GM23338 (cell line): Measurements from ENCODE around the gene THSD4. TPM values are rescaled to one million over a fixed set of nuclear protein-coding genes. Genes with fewer than 3 reads are reported as not detected.

Experiments used
- ATAC-seq: fragments of 200-7000 bp; cut with Tn5 transposase; 3 replicates; pipeline ENCODE4 v1.9.1; 2020
- DNase-seq: peaks from one replicate; pipeline ENCODE4 v3.0.0-alpha.2; 2015; ENCODE audit warnings: low spot score
- H2AFZ ChIP-seq: fragments of 200-600 bp; sonication (generic); 2 replicates; pipeline ENCODE4 v1.8.0; 2016; ENCODE audit warnings: antibody characterized with exemption, mild to moderate bottlenecking, moderate library complexity
- H3F3A ChIP-seq: fragments of 200-600 bp; sonication (generic); replicated peaks from 2 replicates; pipeline ENCODE4 v1.8.0; 2017; ENCODE audit warnings: antibody characterized with exemption, mixed run types, low read depth
- H3K27ac ChIP-seq: fragments of 200-600 bp; sonication (generic); 2 replicates; pipeline ENCODE4 v1.6.1; 2016; ENCODE audit warnings: low read depth
- H3K27me3 ChIP-seq: fragments of 200-600 bp; sonication (generic); 2 replicates; pipeline ENCODE4 v1.8.0; 2016; ENCODE audit warnings: mild to moderate bottlenecking, mixed run types, moderate library complexity; ENCODE audit not compliant: insufficient read depth
- H3K36me3 ChIP-seq: fragments of 200-600 bp; sonication (generic); 2 replicates; pipeline ENCODE4 v1.8.0; 2016; ENCODE audit warnings: mild to moderate bottlenecking; ENCODE audit not compliant: insufficient read depth
- H3K4me1 ChIP-seq: fragments of 200-600 bp; sonication (generic); 2 replicates; pipeline ENCODE4 v1.8.0; 2016; ENCODE audit warnings: mild to moderate bottlenecking, moderate library complexity; ENCODE audit not compliant: insufficient read depth
- H3K4me2 ChIP-seq: fragments of 200-600 bp; sonication (generic); 2 replicates; pipeline ENCODE4 v1.7.1; 2017; ENCODE audit warnings: mixed run types
- H3K4me3 ChIP-seq: fragments of 200-600 bp; sonication (generic); 2 replicates; pipeline ENCODE4 v1.6.1; 2016; ENCODE audit warnings: mixed run types
- H3K79me2 ChIP-seq: fragments of 200-600 bp; sonication (generic); replicated peaks from 2 replicates; pipeline ENCODE4 v1.8.0; 2017; ENCODE audit warnings: mild to moderate bottlenecking; ENCODE audit not compliant: insufficient read depth
- H3K9me2 ChIP-seq: fragments of 200-600 bp; sonication (generic); 2 replicates; pipeline ENCODE4 v1.8.0; 2017; ENCODE audit not compliant: insufficient read depth
- H4K20me1 ChIP-seq: fragments of 200-600 bp; sonication (generic); replicated peaks from 2 replicates; pipeline ENCODE4 v1.8.0; 2017; ENCODE audit warnings: mild to moderate bottlenecking; ENCODE audit not compliant: insufficient read depth
- H3K27ac Mint-ChIP-seq: 2 replicates; pipeline ENCODE4 v1.8.0; 2020; ENCODE audit warnings: inconsistent platforms, mild to moderate bottlenecking, moderate library complexity, mixed read lengths
- H3K27me3 Mint-ChIP-seq: 3 replicates; pipeline ENCODE4 v1.8.0; 2022; ENCODE audit warnings: low read depth, mild to moderate bottlenecking, moderate library complexity, mixed read lengths, inconsistent platforms; ENCODE audit not compliant: insufficient read depth, poor library complexity
- H3K36me3 Mint-ChIP-seq: 3 replicates; pipeline ENCODE4 v1.8.0; 2021; ENCODE audit warnings: low read depth, mild to moderate bottlenecking, inconsistent platforms, moderate library complexity, mixed read lengths
- H3K4me1 Mint-ChIP-seq: 3 replicates; pipeline ENCODE4 v1.8.0; 2020; ENCODE audit warnings: mild to moderate bottlenecking, inconsistent platforms, mixed read lengths
- H3K4me3 Mint-ChIP-seq: 3 replicates; pipeline ENCODE4 v1.8.0; 2021; ENCODE audit warnings: moderate library complexity, mild to moderate bottlenecking, inconsistent platforms, mixed read lengths
- H3K9me3 Mint-ChIP-seq: 3 replicates; pipeline ENCODE4 v1.8.0; 2020; ENCODE audit warnings: moderate library complexity, mild to moderate bottlenecking, inconsistent platforms, mixed read lengths
- CREB1 ChIP-seq: fragments of 250-450 bp; sonication (Bioruptor Pico); IDR thresholded peaks from 2 replicates; pipeline ENCODE4 v1.5.0; 2020; ENCODE audit warnings: low read depth, mild to moderate bottlenecking, moderate library complexity
- CTCF ChIP-seq, 2 experiments: fragments of 200-600 bp in 1 of 2; sonication (generic) in 1 of 2; conservative IDR thresholded peaks; 2 replicates each; pipeline versions ENCODE4 v1.5.1 to v1.6.1; 2016 to 2017; ENCODE audit warnings: antibody characterized with exemption in 2 of 2, low read depth in 2 of 2, mild to moderate bottlenecking in 2 of 2, moderate library complexity in 1 of 2
- EZH2 ChIP-seq: fragments of 200-600 bp; sonication (generic); IDR thresholded peaks from one replicate; pipeline ENCODE4 v1.8.0; 2017; ENCODE audit warnings: antibody characterized with exemption, mild to moderate bottlenecking, low read depth; ENCODE audit not compliant: unreplicated experiment
- POLR2AphosphoS5 ChIP-seq: IDR thresholded peaks from 2 replicates; pipeline ENCODE4 v1.6.1; 2016; ENCODE audit warnings: antibody characterized with exemption, low read depth
- REST ChIP-seq: IDR thresholded peaks from one replicate; pipeline ENCODE4 v1.6.1; 2018; ENCODE audit warnings: antibody characterized with exemption; ENCODE audit not compliant: unreplicated experiment
- STAT1 ChIP-seq: IDR thresholded peaks from one replicate; pipeline ENCODE4 v1.6.1; 2016; ENCODE audit warnings: antibody characterized with exemption; ENCODE audit not compliant: unreplicated experiment
- ZNF331 ChIP-seq: fragments of 250-450 bp; sonication (Bioruptor Pico); IDR thresholded peaks from 2 replicates; pipeline ENCODE4 v1.5.0; 2020; ENCODE audit warnings: low read depth, mild to moderate bottlenecking, moderate library complexity
- ZNF462 ChIP-seq: fragments of 250-450 bp; sonication (Bioruptor Pico); IDR thresholded peaks from 2 replicates; pipeline ENCODE4 v1.5.0; 2020; ENCODE audit warnings: mild to moderate bottlenecking, moderate library complexity
- polyA plus RNA-seq: library from polyadenylated mRNA; unstranded; fragments of >200 nt; fragmentation: Nextera tagmentation; extraction: Ambion mirVana; gene quantifications from 2 replicates; pipeline ENCODE4 v1.2.1, GENCODE V29; 2016
- total RNA-seq: library from RNA; depleted of rRNA; stranded (reverse); fragments of >200 nt; shearing (Covaris generic); gene quantifications from 2 replicates; pipeline ENCODE4 v1.2.3, GENCODE V29; 2014

Gene THSD4
- total and polyA plus RNA-seq, 2 experiments from 2014 or later = 2.0 to 7.4 TPM

GRCh38 chr15:71350622-71351378 is 235.5 kb downstream of the THSD4 start:
- Histone ChIP-seq H3F3A (no peaks in the 10 kb centered on the region), H3K4me1 (peaks cover 6% of the 10 kb centered on the region; the same call in 1 of the 2 replicates), H3K27me3 (no peaks in the 10 kb centered on the region), H3K4me3 (no peak overlapping the region), H2AFZ (no peak overlapping the region), H4K20me1 (no peaks in the 10 kb centered on the region), H3K79me2 (no peaks in the 10 kb centered on the region), H3K9me2 (peaks cover 10% of the 10 kb centered on the region; the same call in 1 of the 2 replicates), H3K4me2 (no peak overlapping the region), H3K36me3 (no peaks in the 10 kb centered on the region), H3K27ac (no peak overlapping the region)
- TF ChIP-seq POLR2AphosphoS5 = no peak
- TF ChIP-seq ZNF331 (CRISPR knock-in tag) = no peak
- TF ChIP-seq REST = no peak
- no peak for TF ChIP-seq CTCF (conservative IDR thresholded peaks at IDR 0.05; ENCODE audit: low read depth in 2 of 2)
- no peak for TF ChIP-seq CREB1 (CRISPR knock-in tag)
- no peak for TF ChIP-seq STAT1
- TF ChIP-seq ZNF462 (CRISPR knock-in tag) = no peak
- TF ChIP-seq EZH2 = no peak
- no peaks in the 10 kb centered on the region; the same call in 2 of the 3 replicates for H3K9me3 Mint-ChIP-seq
- ATAC-seq (no peak), DNase-seq (no peak)
- no peak overlapping the region for H3K4me3 Mint-ChIP-seq
- no peaks in the 10 kb centered on the region for H3K36me3 Mint-ChIP-seq
- peaks cover 19% of the 10 kb centered on the region for H3K4me1 Mint-ChIP-seq
- H3K27ac Mint-ChIP-seq = no peak overlapping the region
- peaks cover 3% of the 10 kb centered on the region for H3K27me3 Mint-ChIP-seq
